Measurements from ENCODE around the gene ATP11A. TPM values are rescaled to one million over a fixed set of nuclear protein-coding genes. Genes with fewer than 3 reads are reported as not detected.

Gene ATP11A
- total RNA-seq, 1 donor from 2014 or later, result 211 TPM

GRCh38 chr13:112885242-112885781, 195.5 kb downstream of the ATP11A start:
- Mint-ChIP-seq H3K36me3 (ENCODE audit: low read depth, unreplicated experiment) (peaks cover 14% of the 10 kb centered on the region), H3K4me3 (ENCODE audit: unreplicated experiment) (no peak overlapping the region), H3K4me1 (ENCODE audit: unreplicated experiment) (no peaks in the 10 kb centered on the region), H3K27me3 (ENCODE audit: unreplicated experiment) (peaks cover 30% of the 10 kb centered on the region), H3K9me3 (ENCODE audit: unreplicated experiment) (no peaks in the 10 kb centered on the region), H3K27ac (ENCODE audit: unreplicated experiment) (no peak overlapping the region)
- no peak for DNase-seq (ENCODE audit: low spot score)
- no peak for TF ChIP-seq CTCF (IDR thresholded peaks at IDR 0.05; ENCODE audit: unreplicated experiment)

GRCh38 chr13:112885782-112886268, 196.0 kb downstream of the ATP11A start:
- Mint-ChIP-seq H3K4me1 (ENCODE audit: unreplicated experiment) (no peaks in the 10 kb centered on the region), H3K9me3 (ENCODE audit: unreplicated experiment) (no peaks in the 10 kb centered on the region), H3K4me3 (ENCODE audit: unreplicated experiment) (no peak overlapping the region), H3K27me3 (ENCODE audit: unreplicated experiment) (peaks cover 29% of the 10 kb centered on the region), H3K36me3 (ENCODE audit: low read depth, unreplicated experiment) (peaks cover 9% of the 10 kb centered on the region), H3K27ac (ENCODE audit: unreplicated experiment) (no peak overlapping the region)
- peak; percentile 69 for DNase-seq (ENCODE audit: low spot score)
- no peak for TF ChIP-seq CTCF (IDR thresholded peaks at IDR 0.05; ENCODE audit: unreplicated experiment)

GRCh38 chr13:112887151-112887550, 197.3 kb downstream of the ATP11A start:
- Mint-ChIP-seq H3K4me3 (ENCODE audit: unreplicated experiment) (no peak overlapping the region), H3K27me3 (ENCODE audit: unreplicated experiment) (peaks cover 30% of the 10 kb centered on the region), H3K4me1 (ENCODE audit: unreplicated experiment) (peaks cover 4% of the 10 kb centered on the region), H3K36me3 (ENCODE audit: low read depth, unreplicated experiment) (peaks cover 9% of the 10 kb centered on the region), H3K9me3 (ENCODE audit: unreplicated experiment) (no peaks in the 10 kb centered on the region), H3K27ac (ENCODE audit: unreplicated experiment) (no peak overlapping the region)
- DNase-seq (ENCODE audit: low spot score), result no peak
- no peak for TF ChIP-seq CTCF (IDR thresholded peaks at IDR 0.05; ENCODE audit: unreplicated experiment)

GRCh38 chr13:112887557-112887991, 197.7 kb downstream of the ATP11A start:
- Mint-ChIP-seq H3K4me3 (ENCODE audit: unreplicated experiment) (no peak overlapping the region), H3K27ac (ENCODE audit: unreplicated experiment) (no peak overlapping the region), H3K27me3 (ENCODE audit: unreplicated experiment) (peaks cover 29% of the 10 kb centered on the region), H3K4me1 (ENCODE audit: unreplicated experiment) (peaks cover 8% of the 10 kb centered on the region), H3K36me3 (ENCODE audit: low read depth, unreplicated experiment) (peaks cover 9% of the 10 kb centered on the region), H3K9me3 (ENCODE audit: unreplicated experiment) (no peaks in the 10 kb centered on the region)
- no peak for DNase-seq (ENCODE audit: low spot score)
- TF ChIP-seq CTCF (IDR thresholded peaks at IDR 0.05; ENCODE audit: unreplicated experiment), result no peak

GRCh38 chr13:112888238-112889111, 198.6 kb downstream of the ATP11A start:
- Mint-ChIP-seq H3K36me3 (ENCODE audit: low read depth, unreplicated experiment) (peaks cover 9% of the 10 kb centered on the region), H3K27ac (ENCODE audit: unreplicated experiment) (no peak overlapping the region), H3K9me3 (ENCODE audit: unreplicated experiment) (no peaks in the 10 kb centered on the region), H3K27me3 (ENCODE audit: unreplicated experiment) (peaks cover 27% of the 10 kb centered on the region), H3K4me3 (ENCODE audit: unreplicated experiment) (no peak overlapping the region), H3K4me1 (ENCODE audit: unreplicated experiment) (peaks cover 16% of the 10 kb centered on the region)
- no peak for DNase-seq (ENCODE audit: low spot score)
- TF ChIP-seq CTCF (IDR thresholded peaks at IDR 0.05; ENCODE audit: unreplicated experiment), result no peak

Measured in endothelial cell (in vitro differentiated cells).